ENCODE measurements around the gene GLIS1.

GLIS1 gene

GRCh38 chr1:53705446-53706096 is 33.4 kb downstream of the GLIS1 start:
- no peak overlapping the region for H3K9ac ChIP-seq (ENCODE audit: insufficient read length)
- TF ChIP-seq EZH2 (IDR thresholded peaks at IDR 0.05) (no peak), FOXP2 (optimal IDR thresholded peaks at IDR 0.05; ENCODE audit: control extremely low read depth, extremely low read length, insufficient read depth) (no peak), POLR2AphosphoS5 (IDR thresholded peaks at IDR 0.05; ENCODE audit: borderline replicate concordance, low read depth, low read length) (no peak)
- H3K4me3 ChIP-seq, result no peak overlapping the region
- H3K27ac ChIP-seq, result no peak overlapping the region
- DNase-seq (ENCODE audit: low read depth, low spot score), result no peak
- no peaks in the 10 kb centered on the region for H3K9me3 ChIP-seq (ENCODE audit: low read depth, low read length)
- no peaks in the 10 kb centered on the region for H3K36me3 ChIP-seq (ENCODE audit: insufficient read depth, low read length)

GRCh38 chr1:53704804-53705445 is 34.0 kb downstream of the GLIS1 start:
- TF ChIP-seq FOXP2 (optimal IDR thresholded peaks at IDR 0.05; ENCODE audit: control extremely low read depth, extremely low read length, insufficient read depth) (no peak), EZH2 (IDR thresholded peaks at IDR 0.05) (no peak), POLR2AphosphoS5 (IDR thresholded peaks at IDR 0.05; ENCODE audit: borderline replicate concordance, low read depth, low read length) (no peak)
- no peak overlapping the region for H3K27ac ChIP-seq
- H3K36me3 ChIP-seq (ENCODE audit: insufficient read depth, low read length), result no peaks in the 10 kb centered on the region
- H3K9me3 ChIP-seq (ENCODE audit: low read depth, low read length), result no peaks in the 10 kb centered on the region
- no peak overlapping the region for H3K9ac ChIP-seq (ENCODE audit: insufficient read length)
- H3K4me3 ChIP-seq, result no peak overlapping the region
- no peak for DNase-seq (ENCODE audit: low read depth, low spot score)

GRCh38 chr1:53704304-53704703 is 34.7 kb downstream of the GLIS1 start:
- Histone ChIP-seq H3K36me3 (ENCODE audit: insufficient read depth, low read length) (no peaks in the 10 kb centered on the region), H3K9me3 (ENCODE audit: low read depth, low read length) (no peaks in the 10 kb centered on the region), H3K9ac (ENCODE audit: insufficient read length) (no peak overlapping the region), H3K4me3 (no peak overlapping the region), H3K27ac (no peak overlapping the region)
- TF ChIP-seq POLR2AphosphoS5 (IDR thresholded peaks at IDR 0.05; ENCODE audit: borderline replicate concordance, low read depth, low read length), result no peak
- TF ChIP-seq FOXP2 (optimal IDR thresholded peaks at IDR 0.05; ENCODE audit: control extremely low read depth, extremely low read length, insufficient read depth), result no peak
- TF ChIP-seq EZH2 (IDR thresholded peaks at IDR 0.05), result no peak
- no peak for DNase-seq (ENCODE audit: low read depth, low spot score)

GRCh38 chr1:53703174-53703573 is 35.8 kb downstream of the GLIS1 start:
- no peaks in the 10 kb centered on the region for H3K36me3 ChIP-seq (ENCODE audit: insufficient read depth, low read length)
- no peak overlapping the region for H3K4me3 ChIP-seq
- TF ChIP-seq EZH2 (IDR thresholded peaks at IDR 0.05), result no peak
- TF ChIP-seq FOXP2 (optimal IDR thresholded peaks at IDR 0.05; ENCODE audit: control extremely low read depth, extremely low read length, insufficient read depth), result no peak
- no peak for TF ChIP-seq POLR2AphosphoS5 (IDR thresholded peaks at IDR 0.05; ENCODE audit: borderline replicate concordance, low read depth, low read length)
- H3K27ac ChIP-seq, result no peak overlapping the region
- no peaks in the 10 kb centered on the region for H3K9me3 ChIP-seq (ENCODE audit: low read depth, low read length)
- no peak overlapping the region for H3K9ac ChIP-seq (ENCODE audit: insufficient read length)
- no peak for DNase-seq (ENCODE audit: low read depth, low spot score)

- Histone ChIP-seq H3K9me3 (ENCODE audit: low read depth, low read length) (no peaks in the 10 kb centered on the region), H3K9ac (ENCODE audit: insufficient read length) (no peak overlapping the region), H3K36me3 (ENCODE audit: insufficient read depth, low read length) (no peaks in the 10 kb centered on the region), H3K27ac (no peak overlapping the region), H3K4me3 (no peak overlapping the region)
- no peak for DNase-seq (ENCODE audit: low read depth, low spot score)
- TF ChIP-seq POLR2AphosphoS5 (IDR thresholded peaks at IDR 0.05; ENCODE audit: borderline replicate concordance, low read depth, low read length), result no peak
- TF ChIP-seq FOXP2 (optimal IDR thresholded peaks at IDR 0.05; ENCODE audit: control extremely low read depth, extremely low read length, insufficient read depth), result no peak
- TF ChIP-seq EZH2 (IDR thresholded peaks at IDR 0.05), result no peak
Observed at GRCh38 chr1:53702341-53702740, 36.6 kb downstream of the GLIS1 start.

- DNase-seq (ENCODE audit: low read depth, low spot score), result no peak
- Histone ChIP-seq H3K9me3 (ENCODE audit: low read depth, low read length) (no peaks in the 10 kb centered on the region), H3K36me3 (ENCODE audit: insufficient read depth, low read length) (no peaks in the 10 kb centered on the region), H3K27ac (no peak overlapping the region), H3K9ac (ENCODE audit: insufficient read length) (no peak overlapping the region), H3K4me3 (no peak overlapping the region)
- TF ChIP-seq EZH2 (IDR thresholded peaks at IDR 0.05), result no peak
- TF ChIP-seq FOXP2 (optimal IDR thresholded peaks at IDR 0.05; ENCODE audit: control extremely low read depth, extremely low read length, insufficient read depth), result no peak
- no peak for TF ChIP-seq POLR2AphosphoS5 (IDR thresholded peaks at IDR 0.05; ENCODE audit: borderline replicate concordance, low read depth, low read length)
Observed at GRCh38 chr1:53700776-53701175, 38.2 kb downstream of the GLIS1 start.

- H3K9me3 ChIP-seq (ENCODE audit: low read depth, low read length), result no peaks in the 10 kb centered on the region
- no peak for DNase-seq (ENCODE audit: low read depth, low spot score)
- H3K9ac ChIP-seq (ENCODE audit: insufficient read length), result no peak overlapping the region
- H3K4me3 ChIP-seq, result no peak overlapping the region
- H3K27ac ChIP-seq, result no peak overlapping the region
- TF ChIP-seq FOXP2 (optimal IDR thresholded peaks at IDR 0.05; ENCODE audit: control extremely low read depth, extremely low read length, insufficient read depth) (no peak), POLR2AphosphoS5 (IDR thresholded peaks at IDR 0.05; ENCODE audit: borderline replicate concordance, low read depth, low read length) (no peak), EZH2 (IDR thresholded peaks at IDR 0.05) (no peak)
- no peaks in the 10 kb centered on the region for H3K36me3 ChIP-seq (ENCODE audit: insufficient read depth, low read length)
Observed at GRCh38 chr1:53699981-53700380, 39.0 kb downstream of the GLIS1 start.

- DNase-seq (ENCODE audit: low read depth, low spot score), result no peak
- no peak overlapping the region for H3K9ac ChIP-seq (ENCODE audit: insufficient read length)
- H3K4me3 ChIP-seq, result no peak overlapping the region
- H3K27ac ChIP-seq, result no peak overlapping the region
- H3K36me3 ChIP-seq (ENCODE audit: insufficient read depth, low read length), result no peaks in the 10 kb centered on the region
- TF ChIP-seq POLR2AphosphoS5 (IDR thresholded peaks at IDR 0.05; ENCODE audit: borderline replicate concordance, low read depth, low read length) (no peak), FOXP2 (optimal IDR thresholded peaks at IDR 0.05; ENCODE audit: control extremely low read depth, extremely low read length, insufficient read depth) (no peak), EZH2 (IDR thresholded peaks at IDR 0.05) (no peak)
- no peaks in the 10 kb centered on the region for H3K9me3 ChIP-seq (ENCODE audit: low read depth, low read length)
Observed at GRCh38 chr1:53698384-53698980, 40.5 kb downstream of the GLIS1 start.

Data from SK-N-MC (cell line).